Lung (tissue), 12 donors: ENCODE measurements around the gene BHMT. TPM values are rescaled to one million over a fixed set of nuclear protein-coding genes. Genes with fewer than 3 reads are reported as not detected.
A peak's percentile ranks its signal among the peaks of the same experiment; 100 is the strongest.

ENCODE experiments used
- ATAC-seq: fragments of 200-7000 bp; cut with Tn5 transposase; one replicate; pipeline ENCODE4 v1.9.1; 2020; ENCODE audit warnings: moderate number of reproducible peaks; ENCODE audit not compliant: insufficient read depth, low FRiP score
- DNase-seq, 3 donors: peaks; one replicate each; pipeline ENCODE4 v3.0.0-alpha.2; 2013 to 2017
- H3K27ac ChIP-seq, 2 donors: one replicate each; pipeline ENCODE4 v1.5.1; 2013; ENCODE audit warnings: mild to moderate bottlenecking in 2 of 2, moderate library complexity in 2 of 2, control low read depth in 1 of 2, inconsistent platforms in 1 of 2, low read depth in 1 of 2, low read length in 1 of 2
- H3K27me3 ChIP-seq, 3 donors: one replicate each; pipeline ENCODE4 v1.5.1; 2013; ENCODE audit warnings: low read length in 2 of 3; ENCODE audit not compliant: control insufficient read depth in 3 of 3, insufficient read depth in 3 of 3
- H3K36me3 ChIP-seq, 4 donors: one replicate each; pipeline ENCODE4 v1.5.1; 2013; ENCODE audit warnings: low read length in 4 of 4, mild to moderate bottlenecking in 1 of 4, moderate library complexity in 1 of 4; ENCODE audit not compliant: control insufficient read depth in 4 of 4, insufficient read depth in 4 of 4
- H3K4me1 ChIP-seq, 5 donors: one replicate each; pipeline ENCODE4 v1.5.1; 2013; ENCODE audit warnings: low read length in 5 of 5, mild to moderate bottlenecking in 2 of 5, moderate library complexity in 1 of 5; ENCODE audit not compliant: control insufficient read depth in 5 of 5, insufficient read depth in 5 of 5
- H3K4me3 ChIP-seq: one replicate; pipeline ENCODE4 v1.5.1; 2013; ENCODE audit warnings: mild to moderate bottlenecking, control low read depth, moderate library complexity
- H3K9ac ChIP-seq, 2 donors: one replicate each; pipeline ENCODE4 v1.5.1; 2013; ENCODE audit warnings: low read length in 2 of 2, control low read depth in 1 of 2; ENCODE audit not compliant: insufficient read depth in 1 of 2
- H3K9me3 ChIP-seq, 4 donors: one replicate each; pipeline ENCODE4 v1.5.1; 2013; ENCODE audit warnings: low read length in 3 of 4, mild to moderate bottlenecking in 1 of 4, moderate library complexity in 1 of 4; ENCODE audit not compliant: control insufficient read depth in 4 of 4, insufficient read depth in 3 of 4
- WGBS, 2 donors: extraction: QIAGEN DNeasy Blood & Tissue Kit; methylation state at CpG; one replicate each; pipeline ENCODE4 v1.1.7; 2013; 5-methylcytosine and 5-hydroxymethylcytosine counted together
- polyA plus RNA-seq, 2 donors: library from polyadenylated mRNA; stranded (reverse); fragments of 200-250 nt; gene quantifications; one replicate each; pipeline ENCODE4 v1.2.1, GENCODE V29; 2013
- total RNA-seq, 2 donors: library from RNA; depleted of rRNA in 1 of 2; stranded (reverse); fragments of >200 nt in 1 of 2; gene quantifications; one replicate each; pipeline ENCODE4 v1.2.1, GENCODE V29; 2014 to 2021
- TF ChIP-seq, protein P1 (sequence below): IDR thresholded peaks from 2 replicates; pipeline ENCODE4 v1.5.1; 2012; ENCODE audit warnings: mild to moderate bottlenecking; ENCODE audit errors: control extremely low read depth, extremely low read depth
- donor health status: control.
- donor health status: control.
- donor health status: Bipolar disorder and iron deficiency.
- donor health status: healthy.
- donor health status: DM: yes; HTN: yes; CAD: no.

The BHMT gene
- total and polyA plus RNA-seq, 4 donors = 0.06 to 0.55 (median 0.46) TPM; not detected in 1

- Histone ChIP-seq H3K4me1 (no peaks in the 10 kb centered on the region), H3K9me3 (peaks cover 0 to 4% (median 1%) of the 10 kb centered on the region in 4 donors), H3K9ac (no peak overlapping the region), H3K4me3 (no peak overlapping the region), H3K27me3 (no peaks in the 10 kb centered on the region), H3K27ac (no peak overlapping the region), H3K36me3 (no peaks in the 10 kb centered on the region)
- 69 to 89% methylated on average over 4 of the region's 4 CpGs for WGBS, 2 donors
- ATAC-seq = no peak
- peak in 1 of 3 donors; percentile 6 for DNase-seq
- TF ChIP-seq, protein P1, sequence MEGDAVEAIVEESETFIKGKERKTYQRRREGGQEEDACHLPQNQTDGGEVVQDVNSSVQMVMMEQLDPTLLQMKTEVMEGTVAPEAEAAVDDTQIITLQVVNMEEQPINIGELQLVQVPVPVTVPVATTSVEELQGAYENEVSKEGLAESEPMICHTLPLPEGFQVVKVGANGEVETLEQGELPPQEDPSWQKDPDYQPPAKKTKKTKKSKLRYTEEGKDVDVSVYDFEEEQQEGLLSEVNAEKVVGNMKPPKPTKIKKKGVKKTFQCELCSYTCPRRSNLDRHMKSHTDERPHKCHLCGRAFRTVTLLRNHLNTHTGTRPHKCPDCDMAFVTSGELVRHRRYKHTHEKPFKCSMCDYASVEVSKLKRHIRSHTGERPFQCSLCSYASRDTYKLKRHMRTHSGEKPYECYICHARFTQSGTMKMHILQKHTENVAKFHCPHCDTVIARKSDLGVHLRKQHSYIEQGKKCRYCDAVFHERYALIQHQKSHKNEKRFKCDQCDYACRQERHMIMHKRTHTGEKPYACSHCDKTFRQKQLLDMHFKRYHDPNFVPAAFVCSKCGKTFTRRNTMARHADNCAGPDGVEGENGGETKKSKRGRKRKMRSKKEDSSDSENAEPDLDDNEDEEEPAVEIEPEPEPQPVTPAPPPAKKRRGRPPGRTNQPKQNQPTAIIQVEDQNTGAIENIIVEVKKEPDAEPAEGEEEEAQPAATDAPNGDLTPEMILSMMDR = no peak
Measured at GRCh38 chr5:79076819-79077218, 34.8 kb upstream of the BHMT start.

DNA sequence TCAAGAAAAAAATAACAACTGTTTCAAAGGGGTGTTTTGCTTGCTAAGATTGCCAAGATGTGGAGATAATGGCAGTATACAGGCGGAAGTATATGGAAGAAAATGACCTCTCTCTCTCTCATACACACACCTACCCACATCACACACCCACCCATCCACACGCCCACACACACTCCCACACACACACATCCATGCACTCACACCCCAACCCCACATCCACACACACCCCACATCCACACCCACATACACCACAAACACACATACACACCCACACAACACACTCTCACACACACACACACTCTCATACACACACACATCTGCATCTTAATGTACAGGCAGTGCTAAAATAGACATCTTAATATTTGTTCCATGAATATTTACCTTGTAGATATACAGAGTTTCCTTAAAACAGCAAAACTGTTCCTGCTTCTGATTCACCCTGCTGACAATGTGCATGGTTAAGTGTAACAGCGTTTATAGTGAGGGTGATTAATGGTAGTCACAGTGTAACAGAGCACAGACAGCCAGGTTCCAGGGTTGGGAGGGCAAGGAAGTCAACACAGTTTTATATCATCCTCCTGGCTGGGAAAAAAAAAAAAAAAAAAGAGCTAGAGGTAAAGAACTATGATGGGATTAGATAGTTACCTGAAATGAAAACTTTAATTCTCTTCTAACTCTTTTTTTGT is 33.8 kb upstream of the BHMT start:
- Histone ChIP-seq H3K27me3 (no peaks in the 10 kb centered on the region), H3K27ac (no peak overlapping the region), H3K4me1 (no peaks in the 10 kb centered on the region), H3K4me3 (no peak overlapping the region), H3K36me3 (no peaks in the 10 kb centered on the region), H3K9ac (no peak overlapping the region), H3K9me3 (peaks cover 0 to 4% (median 1%) of the 10 kb centered on the region in 4 donors)
- TF ChIP-seq, protein P1 = no peak
- no peak for ATAC-seq
- 62 to 68% methylated on average over 3 of the region's 3 CpGs for WGBS, 2 donors
- DNase-seq = no peak

GRCh38 chr5:79080804-79081203 is 30.8 kb upstream of the BHMT start:
- TF ChIP-seq, protein P1 = no peak
- 88 to 100% methylated on average over 2 of the region's 2 CpGs for WGBS, 2 donors
- no peaks in the 10 kb centered on the region for H3K9me3 ChIP-seq

DNA sequence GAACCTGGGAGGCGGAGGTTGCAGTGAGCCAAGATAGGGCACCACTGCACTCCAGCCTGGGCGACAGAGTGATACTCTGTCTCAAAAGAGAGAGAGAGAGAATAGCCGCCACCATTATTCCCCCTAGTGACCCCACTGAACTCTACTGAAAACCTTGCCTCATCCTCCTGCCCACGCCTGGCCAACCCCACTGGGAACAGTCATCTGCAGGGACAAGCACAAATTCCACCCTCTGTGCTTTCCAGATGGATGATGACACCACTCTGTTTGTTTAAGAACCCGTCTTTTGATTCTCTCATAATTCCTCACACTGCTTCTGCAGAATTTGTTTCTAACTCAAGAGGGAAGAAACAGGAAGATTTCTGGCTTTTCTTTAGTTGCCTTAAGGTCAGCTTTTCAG is 29.8 kb upstream of the BHMT start:
- Histone ChIP-seq H3K36me3 (no peaks in the 10 kb centered on the region), H3K9ac (no peak overlapping the region), H3K4me1 (no peaks in the 10 kb centered on the region), H3K9me3 (no peaks in the 10 kb centered on the region), H3K4me3 (no peak overlapping the region), H3K27ac (no peak overlapping the region), H3K27me3 (no peaks in the 10 kb centered on the region)
- no peak for ATAC-seq
- TF ChIP-seq, protein P1 = no peak
- no peak for DNase-seq
- 92 to 93% methylated on average over 5 of the region's 5 CpGs for WGBS, 2 donors

More at GRCh38 chr5:79080804-79081203, 30.8 kb upstream of the BHMT start:
- DNase-seq (no peak), ATAC-seq (no peak)
- Histone ChIP-seq H3K36me3 (no peaks in the 10 kb centered on the region), H3K27me3 (no peaks in the 10 kb centered on the region), H3K4me3 (no peak overlapping the region), H3K4me1 (no peaks in the 10 kb centered on the region), H3K9ac (no peak overlapping the region), H3K27ac (no peak overlapping the region)
